Measurements from ENCODE around the gene STK16.

The STK16 gene

GRCh38 chr2:219213486-219214071, 31.7 kb upstream of the STK16 start:
- DNase-seq (ENCODE audit: low read depth) = no peak

- DNase-seq (ENCODE audit: low read depth) = no peak
Measured at GRCh38 chr2:219214141-219214540, 31.1 kb upstream of the STK16 start.

- DNase-seq (ENCODE audit: low read depth) = no peak
Measured at GRCh38 chr2:219214786-219215185, 30.5 kb upstream of the STK16 start.

GRCh38 chr2:219215871-219216534, 29.3 kb upstream of the STK16 start:
- no peak for DNase-seq (ENCODE audit: low read depth)

DNA sequence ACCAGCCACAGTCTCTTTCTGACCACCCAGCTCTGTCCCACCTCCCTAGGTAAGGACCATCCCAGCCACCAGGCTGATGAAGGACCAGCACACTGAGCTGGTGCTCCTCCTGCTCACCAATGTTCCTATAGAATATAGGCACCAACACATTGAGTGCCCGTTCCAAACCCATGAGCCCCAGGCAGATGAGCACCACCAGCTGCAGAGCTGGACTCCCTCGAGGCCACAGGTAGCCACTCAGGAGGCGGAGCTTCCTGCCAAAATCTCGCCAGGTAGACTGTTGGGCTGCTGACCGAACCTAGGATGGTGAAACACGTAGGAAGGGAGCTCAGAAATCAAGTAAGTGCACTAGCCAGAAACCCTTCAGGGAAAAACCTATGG, 28.8 kb upstream of the STK16 start:
- DNase-seq (ENCODE audit: low read depth) = no peak

DNA sequence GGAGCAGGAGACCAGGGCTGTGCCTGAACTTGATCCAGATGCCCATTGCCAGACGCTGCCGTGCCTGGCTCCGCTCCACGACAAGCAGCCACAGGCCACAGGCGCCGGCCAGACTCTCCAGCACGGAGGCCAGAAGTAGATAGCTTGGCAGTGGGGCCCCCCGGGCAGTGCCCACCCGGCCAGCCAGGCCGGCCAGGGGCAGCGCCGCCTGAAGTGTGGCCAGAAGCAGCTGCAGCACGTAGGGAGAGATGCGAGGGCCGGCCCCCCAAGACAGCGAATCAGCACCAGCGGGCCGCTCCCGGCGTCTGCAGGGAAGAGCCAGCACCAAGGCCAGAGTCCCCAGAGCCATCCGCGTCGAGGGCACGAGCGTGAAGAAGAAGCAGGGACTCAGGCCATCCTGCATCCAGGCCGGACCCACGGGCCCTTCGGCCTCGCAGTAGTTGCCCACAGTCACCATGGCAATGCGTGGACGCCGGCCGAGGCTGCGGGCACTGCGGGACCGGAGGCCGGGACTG, 27.0 kb upstream of the STK16 start:
- no peak for DNase-seq (ENCODE audit: low read depth)

DNA sequence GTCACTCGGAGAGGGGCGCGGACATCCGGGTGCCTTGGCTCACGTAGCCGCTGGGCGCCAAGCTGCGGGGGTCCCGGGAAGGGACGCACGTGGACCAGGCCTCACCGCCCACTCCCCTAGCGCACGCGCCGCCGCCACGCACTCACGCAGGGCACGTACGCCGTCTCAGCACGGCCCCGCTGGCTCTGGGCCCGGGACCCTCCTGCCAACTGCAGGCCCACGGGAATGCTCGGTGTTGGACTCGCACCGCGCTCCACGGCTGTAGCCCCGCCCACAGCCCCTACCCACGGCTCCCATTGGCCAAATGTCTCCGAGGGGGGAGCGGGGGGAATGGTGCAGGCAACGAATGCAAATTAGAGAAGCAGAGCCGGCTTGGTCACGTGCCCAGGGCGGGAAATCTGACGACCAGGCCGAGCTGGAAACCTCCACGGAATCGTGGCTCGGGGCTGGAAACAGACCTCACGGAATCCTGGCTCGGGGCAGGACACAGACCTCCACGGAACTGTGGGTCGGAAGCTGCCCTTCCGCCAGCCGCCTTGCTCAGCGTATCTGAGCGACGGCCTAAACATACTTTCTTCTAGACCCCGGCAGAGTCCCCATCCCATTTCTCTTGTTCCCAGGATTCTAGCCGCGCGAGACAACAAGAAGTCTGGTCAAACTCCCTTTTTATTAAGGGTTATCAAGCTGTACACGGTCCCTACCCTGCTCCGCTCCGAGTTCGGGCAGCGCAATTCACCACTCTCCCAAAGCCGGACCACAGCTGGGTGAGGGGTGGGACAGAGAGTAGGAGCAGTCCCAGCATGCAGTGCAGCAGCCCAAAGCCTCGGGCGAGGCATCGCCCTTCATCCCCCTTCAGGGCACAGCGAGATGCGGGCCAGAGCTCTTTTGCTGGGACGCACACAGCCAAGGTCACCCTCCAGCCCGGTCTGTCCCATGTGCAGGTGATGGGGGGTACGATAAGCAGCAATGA, 26.3 kb upstream of the STK16 start, which contains the start of gene ABCB6:
ABCB6 (minus strand) TSS at position 227 of the 970 bp plus-strand sequence. CDS start 285 bp downstream, outside the sequence.
- peak; percentile 73 for DNase-seq (ENCODE audit: low read depth)

GRCh38 chr2:219219784-219220532, 25.3 kb upstream of the STK16 start:
- DNase-seq (ENCODE audit: low read depth) = no peak

DNA sequence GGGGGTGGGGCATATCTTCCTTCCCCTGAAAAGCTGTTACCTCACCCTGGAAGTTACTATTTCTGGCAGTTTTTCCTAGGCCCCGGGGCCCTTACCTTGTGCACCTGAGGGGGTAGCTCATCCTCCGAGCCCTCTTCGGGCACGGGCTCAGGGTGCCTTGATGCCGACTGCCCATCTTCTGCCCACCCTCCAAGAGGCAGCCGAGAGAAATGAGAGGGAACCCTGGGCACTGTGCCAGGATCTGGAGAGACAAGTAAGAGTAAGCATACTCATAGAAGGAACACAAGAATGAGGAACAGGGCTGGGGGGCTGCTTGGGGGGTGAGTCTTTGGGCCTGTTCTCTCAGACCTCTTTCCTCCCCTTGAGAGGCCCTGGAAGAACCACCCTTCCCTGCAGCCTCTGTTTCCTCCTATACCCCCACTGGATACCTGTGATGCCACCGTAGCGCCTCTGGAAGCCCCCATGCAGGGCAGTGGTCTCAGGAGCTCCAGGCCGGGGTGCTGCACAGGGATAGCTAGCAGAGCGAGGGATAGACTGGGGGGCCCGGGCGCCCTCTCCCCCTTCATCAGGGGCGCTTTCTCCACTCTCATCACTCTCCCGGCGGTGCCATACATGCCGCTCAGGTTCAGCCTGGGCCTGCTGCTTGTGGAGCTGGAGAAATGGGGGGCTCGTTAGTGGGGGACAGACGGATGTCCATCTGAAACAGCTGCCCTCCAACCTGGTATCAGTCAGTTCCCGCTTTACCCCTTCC, 24.5 kb upstream of the STK16 start:
- no peak for DNase-seq (ENCODE audit: low read depth)

- no peak for DNase-seq (ENCODE audit: low read depth)
Measured at GRCh38 chr2:219221957-219222518, 23.2 kb upstream of the STK16 start.

DNA sequence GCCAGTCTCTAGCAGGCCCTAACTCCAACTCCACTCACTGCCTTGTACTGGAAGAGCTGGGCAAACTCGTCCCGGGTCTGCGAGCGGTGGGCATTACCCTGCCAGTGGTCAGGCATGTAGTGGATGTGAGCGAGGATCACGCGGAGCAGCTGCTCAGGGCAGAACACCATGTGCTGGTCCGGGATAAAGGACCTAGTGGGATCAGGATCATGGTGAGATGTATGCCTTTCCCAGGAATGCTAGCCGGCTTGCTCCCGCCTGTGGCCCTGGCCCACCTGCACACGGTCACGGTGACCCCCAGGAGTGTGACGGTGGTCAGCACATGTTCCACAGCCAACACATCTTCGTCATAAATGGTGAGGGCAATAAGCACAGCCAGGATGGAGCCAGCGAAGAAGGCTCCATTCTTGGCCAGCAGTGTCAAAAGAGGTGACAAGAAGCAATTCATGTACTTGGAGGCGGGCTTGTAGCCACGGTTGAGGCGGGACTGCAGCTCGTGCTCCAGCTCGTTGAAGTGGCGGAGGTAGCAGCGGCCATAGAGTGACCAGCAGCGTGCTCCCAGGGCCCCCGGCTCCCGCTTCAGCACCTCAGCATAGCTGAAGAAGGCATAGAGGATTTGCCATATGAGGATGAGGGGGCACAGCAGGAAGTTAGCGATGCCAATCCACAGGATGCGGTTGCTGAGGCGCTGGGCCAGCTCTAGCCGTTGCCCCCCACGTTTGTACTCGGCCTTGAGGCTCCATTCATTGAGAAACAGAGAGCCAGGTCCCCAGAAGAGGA, 21.3 kb upstream of the STK16 start:
- DNase-seq (ENCODE audit: low read depth) = no peak

GRCh38 chr2:219225350-219225749, 19.9 kb upstream of the STK16 start:
- no peak for DNase-seq (ENCODE audit: low read depth)

DNA sequence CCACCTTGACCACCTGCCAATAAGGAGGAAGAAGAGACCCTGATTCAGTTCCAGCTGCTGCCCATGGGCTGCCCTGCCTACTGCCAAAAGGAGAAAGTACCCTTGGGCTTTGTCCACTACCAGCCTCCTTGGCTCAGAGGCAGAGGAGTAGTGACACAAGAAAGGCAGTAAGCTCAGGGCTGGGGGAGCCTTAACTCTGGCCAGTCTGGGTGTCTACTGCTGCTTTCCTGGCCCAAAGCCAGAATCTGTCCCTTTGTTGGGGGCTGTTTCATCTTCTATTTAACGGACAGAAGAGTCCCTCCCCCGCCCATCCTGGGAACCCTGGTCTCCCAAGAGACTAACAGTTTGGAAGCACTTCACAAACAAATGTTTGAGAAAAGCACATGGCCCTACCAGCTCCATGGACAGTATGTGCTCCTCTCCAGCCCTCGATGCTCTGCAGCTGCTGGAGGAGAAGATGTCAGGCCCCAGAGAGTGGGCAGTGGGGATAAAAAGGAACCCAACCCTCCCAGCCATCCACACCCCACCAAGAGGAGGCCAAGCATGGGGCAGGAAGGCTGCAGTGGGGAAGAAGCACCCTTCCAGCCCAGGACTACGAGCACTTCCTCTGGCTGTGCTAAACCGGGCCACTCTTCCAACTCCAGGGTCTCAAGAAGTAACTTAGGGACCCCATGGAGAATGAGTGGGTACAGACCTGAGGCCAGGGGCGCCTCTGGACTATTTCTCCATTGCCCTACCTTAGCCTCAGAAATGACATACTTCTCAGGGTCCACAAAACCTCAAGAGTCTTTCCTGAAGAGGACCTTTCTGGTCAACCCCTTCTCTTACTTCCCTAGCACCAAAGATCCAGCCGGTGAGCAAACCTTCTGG, 17.0 kb upstream of the STK16 start:
- DNase-seq (ENCODE audit: low read depth) = no peak

DNA sequence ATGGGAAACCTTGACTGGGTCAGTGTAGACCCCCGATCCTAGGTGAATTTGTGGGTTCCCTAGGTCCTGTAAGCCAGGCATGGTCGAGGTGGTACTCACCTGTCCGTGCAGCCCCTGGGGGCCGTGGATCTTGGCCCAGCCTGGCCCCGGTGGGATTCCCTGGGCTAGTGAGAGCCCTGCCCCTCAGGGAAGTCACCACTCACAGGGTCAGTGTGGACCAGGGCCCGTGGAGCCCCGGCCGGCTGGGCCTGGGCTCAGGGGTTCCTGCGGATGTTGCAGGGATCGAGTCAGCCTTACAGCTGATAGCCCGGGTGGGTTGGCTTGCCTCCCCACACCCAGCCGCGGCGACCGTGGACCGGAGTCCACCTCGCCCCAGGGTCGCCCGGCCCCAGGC, 16.4 kb upstream of the STK16 start:
- no peak for DNase-seq (ENCODE audit: low read depth)

DNA sequence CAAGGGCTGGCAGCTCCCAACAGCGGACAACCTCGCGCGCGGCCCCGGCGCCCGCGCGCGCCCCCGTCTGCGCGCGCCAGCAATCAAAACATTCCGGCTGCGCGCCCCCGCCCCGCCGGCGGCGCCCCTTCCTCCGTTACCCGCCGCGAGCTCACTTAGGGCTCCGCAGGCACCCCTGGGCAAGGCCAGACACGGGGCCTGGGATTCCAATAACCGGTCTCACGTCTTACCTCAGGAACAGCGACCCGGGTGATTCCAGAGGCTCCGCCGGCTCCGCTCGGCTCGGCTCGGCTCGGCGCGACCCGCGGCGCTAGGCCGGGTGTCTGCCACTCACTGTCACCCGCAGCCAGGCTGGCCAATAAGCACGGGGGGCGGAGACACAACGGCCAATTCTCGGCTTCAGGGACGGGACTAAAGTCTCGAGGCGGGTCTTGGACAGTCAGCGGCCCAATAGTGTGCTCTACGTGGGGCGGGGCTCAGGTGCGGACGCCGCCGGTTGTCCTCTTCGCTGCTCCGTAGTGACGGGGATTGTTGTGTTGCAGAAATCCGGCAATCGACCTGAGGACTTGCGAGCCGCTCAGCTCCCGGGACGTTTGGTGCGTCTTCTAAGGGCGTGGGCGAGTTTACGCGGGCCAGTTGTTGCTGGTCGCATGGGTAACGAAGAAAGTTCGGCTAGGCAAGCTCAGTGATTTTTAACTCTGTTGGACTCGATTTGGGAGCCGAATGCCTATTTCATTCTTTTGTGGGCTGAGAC, 15.8 kb upstream of the STK16 start, which contains the start of the genes ANKZF1 and ATG9A:
ANKZF1 (plus strand) TSS at position 502 of the 754 bp plus-strand sequence. CDS start 452 bp downstream, outside the sequence.
ATG9A (minus strand) TSS at position 332 of the 754 bp plus-strand sequence. CDS start 1,612 bp downstream, outside the sequence.
- DNase-seq (ENCODE audit: low read depth) = peak; percentile 96

DNA sequence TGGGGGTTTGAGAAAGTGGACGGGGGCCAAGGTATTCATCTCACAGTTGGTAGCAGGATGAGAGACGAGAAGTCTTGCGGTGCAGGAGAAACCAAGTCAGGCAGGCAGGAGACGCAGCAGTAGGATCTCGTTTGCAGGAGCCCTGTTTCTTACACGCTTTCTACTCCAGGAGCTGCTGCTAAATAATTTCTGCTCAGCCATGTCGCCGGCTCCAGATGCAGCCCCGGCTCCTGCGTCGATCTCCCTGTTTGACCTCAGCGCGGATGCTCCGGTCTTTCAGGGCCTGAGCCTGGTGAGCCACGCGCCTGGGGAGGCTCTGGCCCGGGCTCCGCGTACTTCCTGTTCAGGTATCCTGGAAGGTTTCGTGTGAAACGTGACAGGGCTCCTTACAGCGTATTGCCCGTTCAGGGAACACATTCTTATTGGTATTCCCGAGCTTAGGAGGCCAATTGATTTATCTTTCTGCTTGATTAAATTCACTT, 15.2 kb upstream of the STK16 start:
- no peak for DNase-seq (ENCODE audit: low read depth)

- no peak for DNase-seq (ENCODE audit: low read depth)
Measured at GRCh38 chr2:219234331-219234730, 10.9 kb upstream of the STK16 start.

DNA sequence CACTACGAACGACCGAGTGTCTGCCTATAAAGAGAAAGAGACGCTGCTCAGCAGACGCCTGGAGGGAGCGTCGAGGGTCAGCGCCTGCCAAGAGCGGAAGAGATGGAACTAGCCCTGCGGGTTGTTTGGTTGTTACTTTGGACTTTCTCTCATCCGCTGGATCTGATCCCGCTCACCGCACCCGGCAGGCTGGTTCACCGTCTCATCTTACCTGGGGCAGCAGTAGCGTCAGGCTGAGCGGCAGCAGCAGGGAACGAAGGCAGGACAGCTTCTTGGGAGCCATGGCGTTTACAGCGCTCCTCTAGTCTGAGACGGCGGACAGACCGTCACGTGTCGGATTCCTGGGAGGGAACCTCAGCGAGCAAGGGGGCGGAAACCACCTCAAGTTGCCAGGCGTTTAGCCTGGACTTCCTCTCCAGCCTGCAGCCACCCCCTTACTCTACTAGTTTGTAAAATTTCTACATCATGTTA, 2.0 kb upstream of the STK16 start:
- no peak for DNase-seq (ENCODE audit: low read depth)

Measured in stimulated activated CD8-positive, alpha-beta memory T cell treated with anti-CD3 and anti-CD28 coated beads, Interleukin-12 subunit alpha, Interleukin-12 subunit beta, amount 100 ng/mL, for 1 hour (primary cell).